Kidney (tissue), 14 donors: ENCODE data around the gene TEKT1. TPM values are rescaled to one million over a fixed set of nuclear protein-coding genes. Genes with fewer than 3 reads are reported as not detected.

Experiments used
- DNase-seq, 5 donors: peaks; one replicate each; pipeline ENCODE4 v3.0.0-alpha.2; 2013 to 2020
- FAIRE-seq: peaks from 2 replicates; lab custom pipeline; 2012; peaks lifted over from hg19 to GRCh38; lab: Jason Lieb, UNC
- H3K27ac ChIP-seq, 2 donors: one replicate each; pipeline ENCODE4 v1.7.0; 2013; ENCODE audit warnings: low read depth in 2 of 2, low read length in 2 of 2, inconsistent platforms in 1 of 2
- H3K27me3 ChIP-seq: one replicate; pipeline ENCODE4 v1.7.1; 2013; ENCODE audit warnings: low read length, inconsistent platforms; ENCODE audit not compliant: control insufficient read depth, insufficient read depth
- H3K36me3 ChIP-seq, 3 donors: one replicate each; pipeline versions ENCODE4 v1.7.0 to v1.7.1; 2013; ENCODE audit warnings: low read length in 3 of 3, control low read depth in 1 of 3, inconsistent platforms in 1 of 3; ENCODE audit not compliant: insufficient read depth in 3 of 3, control insufficient read depth in 2 of 3
- H3K4me1 ChIP-seq, 3 donors: one replicate each; pipeline versions ENCODE4 v1.7.0 to v1.7.1; 2013; ENCODE audit warnings: low read length in 3 of 3, inconsistent platforms in 1 of 3, low read depth in 1 of 3; ENCODE audit not compliant: control insufficient read depth in 2 of 3, insufficient read depth in 2 of 3
- H3K4me3 ChIP-seq, 3 donors: one replicate each; pipeline versions ENCODE4 v1.7.0 to v1.8.1; 2013; ENCODE audit warnings: low read length in 3 of 3, control low read depth in 1 of 3, inconsistent platforms in 1 of 3
- H3K9ac ChIP-seq, 3 donors: one replicate each; pipeline versions ENCODE4 v1.7.0 to v1.7.1; 2013; ENCODE audit warnings: low read length in 3 of 3, control low read depth in 1 of 3, inconsistent platforms in 1 of 3
- H3K9me3 ChIP-seq, 3 donors: one replicate each; pipeline versions ENCODE4 v1.7.0 to v1.7.1; 2013; ENCODE audit warnings: low read length in 3 of 3, control low read depth in 1 of 3, inconsistent platforms in 1 of 3; ENCODE audit not compliant: control insufficient read depth in 2 of 3, insufficient read depth in 1 of 3
- CTCF ChIP-seq: IDR thresholded peaks from 3 replicates; pipeline ENCODE4 v1.5.1; 2012; ENCODE audit warnings: mild to moderate bottlenecking, moderate library complexity, borderline replicate concordance; ENCODE audit not compliant: insufficient read depth; ENCODE audit errors: extremely low read depth
- intact Hi-C: fragments of 100-400 bp; cut with DNase I; formaldehyde crosslinking; loops from one replicate; pipeline ENCODE4 v1.11.1; 2022
- polyA plus RNA-seq: library from polyadenylated mRNA; stranded (reverse); fragments of 350-450 nt; fragmentation: Illumina TruSeq; extraction: RNeasy Lipid Tissue Mini Kit (QIAGEN cat#74804); gene quantifications from one replicate; pipeline ENCODE4 v1.2.3, GENCODE V29; 2014; ENCODE audit warnings: low read depth, low replicate concordance; ENCODE audit not compliant: insufficient read depth
- total RNA-seq: library from RNA; stranded (reverse); fragmentation: NEBNext Ultra II Directional; extraction: Animal tissue kit (Norgen Biotek cat#: 25700); gene quantifications from one replicate; pipeline ENCODE4 v1.2.1, GENCODE V29; 2021
- donor health status: control.
- donor health status: control.
- donor health status: control.
- donor health status: control.
- donor health status: control.
- donor health status: DM: yes; HTN: yes; CAD: no.
- donor health status: Normal renal cell carcinoma (clear cell type).

TEKT1 gene
- total and polyA plus RNA-seq, 2 donors from 2014 or later, result 0.06 TPM; not detected in 1

DNA sequence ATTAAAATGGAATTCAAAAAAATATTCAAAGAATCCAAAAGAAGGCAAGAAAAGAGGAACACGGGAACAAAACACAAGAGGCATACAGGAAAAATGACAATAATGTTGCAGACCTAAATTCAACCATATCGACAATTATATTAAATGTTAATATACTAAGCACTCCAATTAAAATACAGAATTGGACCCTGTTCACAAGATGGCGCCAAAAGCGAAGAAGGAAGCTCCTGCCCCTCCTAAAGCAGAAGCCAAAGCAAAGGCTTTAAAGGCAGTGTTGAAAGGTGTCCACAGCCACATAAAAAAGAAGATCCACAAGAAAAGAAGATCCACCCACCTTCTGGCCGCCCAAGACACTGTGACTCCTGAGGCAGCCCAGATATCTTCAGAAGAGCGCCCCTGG is 82.0 kb downstream of the TEKT1 start:
- Histone ChIP-seq H3K27me3 (no peaks in the 10 kb centered on the region), H3K9me3 (no peaks in the 10 kb centered on the region), H3K9ac (no peak overlapping the region), H3K36me3 (no peaks in the 10 kb centered on the region), H3K4me3 (no peak overlapping the region), H3K27ac (no peak overlapping the region), H3K4me1 (peaks cover 0 to 6% (median 0%) of the 10 kb centered on the region in 3 donors)
- intact Hi-C loops, result no loop called here
- no peak for TF ChIP-seq CTCF
- DNase-seq, result no peak
- FAIRE-seq, result no peak

- peaks cover 0 to 6% (median 0%) of the 10 kb centered on the region in 3 donors for H3K4me1 ChIP-seq
- TF ChIP-seq CTCF, result no peak
- intact Hi-C loops, result no loop called here
- FAIRE-seq, result no peak
- no peaks in the 10 kb centered on the region for H3K36me3 ChIP-seq
- H3K27me3 ChIP-seq, result no peaks in the 10 kb centered on the region
- H3K9ac ChIP-seq, result no peak overlapping the region
- no peak for DNase-seq
- H3K9me3 ChIP-seq, result no peaks in the 10 kb centered on the region
- H3K4me3 ChIP-seq, result no peak overlapping the region
- H3K27ac ChIP-seq, result no peak overlapping the region
Observed at GRCh38 chr17:6748617-6749016, 82.9 kb downstream of the TEKT1 start.

Other genes with a start within 250 kb of the TEKT1 start
- gene KIAA0753, start 191.0 kb downstream of the TEKT1 start, total RNA-seq, result 21.8 TPM
- gene KIAA0753, start 191.0 kb downstream of the TEKT1 start, polyA plus RNA-seq, result 4.2 TPM
- 56.7 TPM for gene TXNDC17, start 190.7 kb downstream of the TEKT1 start, total RNA-seq
- 394 TPM for gene TXNDC17, start 190.7 kb downstream of the TEKT1 start, polyA plus RNA-seq
- 15.9 TPM for gene MED31, start 180.1 kb downstream of the TEKT1 start, total RNA-seq
- gene MED31, start 180.1 kb downstream of the TEKT1 start, polyA plus RNA-seq, result 21.0 TPM
- gene C17orf100, start 180.0 kb downstream of the TEKT1 start, total RNA-seq, result 3.4 TPM
- 3.7 TPM for gene C17orf100, start 180.0 kb downstream of the TEKT1 start, polyA plus RNA-seq
- not detected for gene SLC13A5, start 118.4 kb downstream of the TEKT1 start, total RNA-seq
- gene SLC13A5, start 118.4 kb downstream of the TEKT1 start, polyA plus RNA-seq, result not detected
- 35.3 TPM for gene XAF1, start 75.7 kb downstream of the TEKT1 start, total RNA-seq
- gene XAF1, start 75.7 kb downstream of the TEKT1 start, polyA plus RNA-seq, result 7.9 TPM
- not detected for gene FBXO39, start 55.5 kb downstream of the TEKT1 start, total RNA-seq
- gene FBXO39, start 55.5 kb downstream of the TEKT1 start, polyA plus RNA-seq, result not detected
- gene ALOX12, start 164.3 kb upstream of the TEKT1 start, total RNA-seq, result not detected
- gene ALOX12, start 164.3 kb upstream of the TEKT1 start, polyA plus RNA-seq, result not detected
- gene RNASEK, start 180.9 kb upstream of the TEKT1 start, total RNA-seq, result 195 TPM
- gene RNASEK, start 180.9 kb upstream of the TEKT1 start, polyA plus RNA-seq, result 971 TPM
- 33.3 TPM for gene BCL6B, start 191.3 kb upstream of the TEKT1 start, total RNA-seq
- gene BCL6B, start 191.3 kb upstream of the TEKT1 start, polyA plus RNA-seq, result 4.4 TPM
- 6.5 TPM for gene SLC16A13, start 204.3 kb upstream of the TEKT1 start, total RNA-seq
- 11.6 TPM for gene SLC16A13, start 204.3 kb upstream of the TEKT1 start, polyA plus RNA-seq
- 2.1 TPM for gene SLC16A11, start 212.4 kb upstream of the TEKT1 start, total RNA-seq
- 7.8 TPM for gene SLC16A11, start 212.4 kb upstream of the TEKT1 start, polyA plus RNA-seq
- 16.1 TPM for gene CLEC10A, start 248.5 kb upstream of the TEKT1 start, total RNA-seq
- gene CLEC10A, start 248.5 kb upstream of the TEKT1 start, polyA plus RNA-seq, result 1.5 TPM